Measurements from ENCODE around the gene SDC1. TPM values are rescaled to one million over a fixed set of nuclear protein-coding genes. Genes with fewer than 3 reads are reported as not detected.
A peak's percentile ranks its signal among the peaks of the same experiment; 100 is the strongest.

Gene SDC1
- total RNA-seq, 1 experiment from 2014 or later = 127 TPM

- DNase-seq (ENCODE audit: low read depth) = peak; percentile 91
These were observed 40.6 kb downstream of the SDC1 start for GRCh38 chr2:20184067-20184938.

GRCh38 chr2:20183373-20183772 lies 41.6 kb downstream of the SDC1 start:
- no peak for DNase-seq (ENCODE audit: low read depth)

DNA sequence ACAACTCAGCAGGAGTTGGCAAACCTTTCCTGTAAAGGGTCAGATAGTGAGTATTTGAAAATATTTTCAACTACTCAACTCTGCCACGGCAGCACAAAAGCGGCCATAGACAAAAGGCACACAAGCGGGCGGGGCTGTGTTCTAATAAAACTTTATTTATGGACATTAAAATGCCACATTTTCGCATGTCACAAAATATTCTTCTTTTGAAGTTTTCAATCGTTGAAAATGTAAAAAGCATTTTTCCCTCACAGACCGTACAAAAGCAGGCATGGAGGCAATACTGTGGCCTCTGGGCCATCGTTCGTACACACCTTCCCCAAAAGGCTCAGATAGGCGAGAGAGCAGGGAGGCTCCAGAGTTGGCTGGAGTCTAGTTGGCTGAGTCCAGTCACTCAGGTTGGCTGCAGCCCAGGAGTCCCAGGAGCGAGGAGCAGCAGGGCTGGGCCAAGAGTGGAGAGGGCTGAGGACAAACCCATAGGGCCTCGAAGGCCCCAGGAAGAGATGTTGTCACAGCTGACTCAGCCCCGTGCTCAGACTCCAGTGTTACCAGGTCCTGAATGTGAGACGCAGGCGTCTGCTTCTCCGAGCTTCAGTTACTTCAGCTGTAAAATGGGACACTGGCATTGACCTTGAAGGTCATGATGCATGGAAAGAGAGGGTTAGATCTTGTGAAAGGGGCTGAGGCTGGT lies 42.5 kb downstream of the SDC1 start:
- peak; percentile 97 for DNase-seq (ENCODE audit: low read depth)

DNA sequence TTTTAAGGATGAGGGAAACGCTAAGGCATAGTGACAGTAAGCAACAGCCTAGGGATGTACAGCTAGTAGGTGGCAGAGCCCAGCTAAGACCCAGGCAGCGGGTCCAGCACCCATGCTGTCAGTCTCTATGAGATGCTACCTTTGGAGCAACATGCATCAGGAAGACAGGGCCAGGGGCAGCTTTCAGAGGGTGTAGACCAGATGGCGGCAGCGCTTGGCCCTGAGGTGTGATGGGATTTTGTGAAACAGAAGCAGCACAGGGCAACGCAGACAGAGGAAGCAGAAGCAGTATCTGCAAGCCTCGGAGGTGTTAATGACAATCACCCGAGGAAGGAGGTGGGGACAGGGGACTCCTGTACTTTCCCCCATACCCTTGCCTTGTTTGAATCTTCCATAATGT lies 43.2 kb downstream of the SDC1 start:
- no peak for DNase-seq (ENCODE audit: low read depth)

DNA sequence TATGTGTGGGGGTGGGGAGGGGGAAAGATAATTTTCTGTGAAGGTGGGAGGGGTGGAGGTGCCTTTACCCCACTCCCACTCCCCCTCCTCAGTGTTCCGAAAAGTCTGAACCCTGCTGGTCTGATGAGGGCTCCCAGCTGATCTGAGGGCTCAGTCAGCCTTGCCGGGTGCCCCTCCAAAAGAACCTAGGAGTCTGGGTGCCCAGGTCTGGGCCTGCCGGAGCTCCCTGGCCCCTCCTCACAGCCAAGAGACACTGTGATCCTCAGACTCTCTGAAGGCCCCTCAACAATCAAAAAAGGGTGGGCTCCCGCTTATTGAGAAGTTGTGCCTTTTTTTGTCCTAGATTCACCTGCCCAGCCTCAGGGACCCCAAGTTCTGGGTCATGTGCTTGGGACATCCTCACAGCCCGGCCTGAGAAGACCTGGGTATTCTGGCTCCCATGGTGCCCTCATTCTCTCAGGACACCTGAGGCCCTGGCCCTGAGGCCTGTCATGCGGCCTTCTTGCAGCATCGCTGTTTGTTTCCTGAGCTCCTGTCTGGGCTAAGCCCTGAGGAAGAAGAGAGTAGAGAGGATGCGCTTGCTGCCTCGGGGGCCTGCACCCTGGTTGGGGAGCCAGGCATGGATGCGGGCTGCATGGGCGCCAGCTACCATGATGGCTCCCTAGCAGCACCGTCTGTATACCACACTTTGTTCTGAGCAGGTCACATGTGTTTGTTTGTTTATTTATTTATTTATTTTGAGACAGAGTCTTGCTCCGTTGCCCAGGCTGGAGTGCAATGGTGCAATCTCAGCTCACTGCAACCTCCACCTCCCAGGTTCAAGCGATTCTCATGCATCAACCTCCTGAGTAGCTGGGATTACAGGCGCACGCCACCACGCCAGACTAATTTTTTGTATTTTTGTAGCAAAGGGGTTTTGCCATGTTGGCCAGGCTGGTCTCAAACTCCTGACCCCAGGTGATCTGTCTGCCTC lies 44.0 kb downstream of the SDC1 start:
- no peak for DNase-seq (ENCODE audit: low read depth)

GRCh38 chr2:20179755-20180594 lies 45.0 kb downstream of the SDC1 start:
- no peak for DNase-seq (ENCODE audit: low read depth)

GRCh38 chr2:20179466-20179754 lies 45.5 kb downstream of the SDC1 start:
- no peak for DNase-seq (ENCODE audit: low read depth)

- no peak for DNase-seq (ENCODE audit: low read depth)
These were observed 46.1 kb downstream of the SDC1 start for GRCh38 chr2:20178666-20179465.

DNA sequence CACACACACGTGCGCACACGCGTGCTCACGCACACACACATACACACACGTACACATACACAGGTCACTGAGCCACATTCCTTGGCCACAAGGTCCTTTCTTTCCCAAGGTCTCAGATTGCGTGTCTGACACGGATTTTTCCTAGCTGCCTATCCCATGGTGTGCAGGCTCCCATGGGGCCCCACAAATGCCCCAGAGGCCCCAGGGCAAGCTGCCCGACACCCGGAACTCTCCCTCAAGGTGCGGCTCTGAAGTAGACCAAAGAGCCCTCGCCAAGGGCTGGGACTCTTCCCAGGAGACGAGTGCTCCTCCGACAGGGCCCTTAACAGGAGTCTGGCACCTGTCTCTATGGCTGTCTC lies 46.7 kb downstream of the SDC1 start:
- no peak for DNase-seq (ENCODE audit: low read depth)

GRCh38 chr2:20177556-20178248 lies 47.2 kb downstream of the SDC1 start:
- DNase-seq (ENCODE audit: low read depth) = no peak

DNA sequence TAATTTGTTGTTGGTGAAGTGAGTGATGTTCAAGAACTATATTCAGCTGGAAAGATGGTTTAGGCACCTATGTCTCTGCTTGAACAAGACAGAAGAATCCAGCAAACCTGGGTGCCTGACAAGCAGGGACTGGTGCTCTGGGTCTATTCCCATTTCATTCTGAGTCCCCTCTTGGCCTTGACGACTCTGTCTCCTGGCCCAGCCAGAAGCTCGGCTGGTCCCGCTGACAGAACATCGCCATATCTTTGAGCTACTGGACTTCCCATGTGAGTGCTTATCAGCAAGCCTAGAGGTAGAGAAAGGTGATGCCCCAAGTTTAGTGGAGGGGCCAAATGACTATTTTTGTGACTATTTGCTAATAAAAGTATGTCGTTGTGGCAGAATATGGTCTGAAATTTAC lies 48.2 kb downstream of the SDC1 start:
- no peak for DNase-seq (ENCODE audit: low read depth)

DNA sequence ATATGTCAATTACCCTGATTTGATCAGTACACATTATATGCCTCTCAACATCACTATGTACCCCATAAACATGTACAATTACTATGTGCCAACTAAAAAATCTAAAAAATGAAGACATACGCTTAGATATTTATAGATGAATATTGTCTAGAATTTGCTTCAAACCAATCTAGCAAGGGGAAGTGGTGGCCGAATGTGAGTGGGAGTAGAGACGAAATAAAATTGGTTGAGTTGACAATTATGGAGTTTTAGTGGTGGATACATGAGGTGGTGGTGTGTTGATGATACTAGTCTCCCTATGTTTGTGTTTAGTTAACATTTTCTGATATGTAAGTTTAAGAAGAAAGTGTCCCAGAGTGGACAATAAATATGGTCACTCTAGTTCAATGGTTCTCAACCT lies 49.0 kb downstream of the SDC1 start:
- no peak for DNase-seq (ENCODE audit: low read depth)

- no peak for DNase-seq (ENCODE audit: low read depth)
These were observed 49.7 kb downstream of the SDC1 start for GRCh38 chr2:20175267-20175666.

GRCh38 chr2:20174410-20174809 lies 50.5 kb downstream of the SDC1 start:
- no peak for DNase-seq (ENCODE audit: low read depth)

- DNase-seq (ENCODE audit: low read depth) = no peak
These were observed 51.2 kb downstream of the SDC1 start for GRCh38 chr2:20173496-20174402.

DNA sequence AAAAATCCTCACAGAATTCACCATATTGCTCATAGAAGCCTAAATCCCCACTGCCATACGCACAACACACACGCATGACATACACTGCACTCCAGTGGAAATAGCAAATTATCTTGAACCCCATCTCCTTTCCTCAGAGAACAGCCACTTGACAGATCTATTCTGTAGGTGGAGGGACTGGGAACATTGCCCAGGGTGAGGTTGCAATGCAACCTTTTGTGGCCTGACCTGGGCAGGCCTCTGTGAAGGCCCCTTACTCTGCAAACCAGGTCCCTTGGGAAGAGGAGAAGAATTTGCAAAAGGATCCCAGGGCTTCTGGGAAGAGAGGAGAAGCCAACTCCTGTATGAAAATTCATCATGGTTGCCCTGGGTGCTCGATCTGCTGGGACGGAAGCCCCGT lies 51.9 kb downstream of the SDC1 start:
- no peak for DNase-seq (ENCODE audit: low read depth)

GRCh38 chr2:20172273-20173055 lies 52.5 kb downstream of the SDC1 start:
- DNase-seq (ENCODE audit: low read depth) = no peak

DNA sequence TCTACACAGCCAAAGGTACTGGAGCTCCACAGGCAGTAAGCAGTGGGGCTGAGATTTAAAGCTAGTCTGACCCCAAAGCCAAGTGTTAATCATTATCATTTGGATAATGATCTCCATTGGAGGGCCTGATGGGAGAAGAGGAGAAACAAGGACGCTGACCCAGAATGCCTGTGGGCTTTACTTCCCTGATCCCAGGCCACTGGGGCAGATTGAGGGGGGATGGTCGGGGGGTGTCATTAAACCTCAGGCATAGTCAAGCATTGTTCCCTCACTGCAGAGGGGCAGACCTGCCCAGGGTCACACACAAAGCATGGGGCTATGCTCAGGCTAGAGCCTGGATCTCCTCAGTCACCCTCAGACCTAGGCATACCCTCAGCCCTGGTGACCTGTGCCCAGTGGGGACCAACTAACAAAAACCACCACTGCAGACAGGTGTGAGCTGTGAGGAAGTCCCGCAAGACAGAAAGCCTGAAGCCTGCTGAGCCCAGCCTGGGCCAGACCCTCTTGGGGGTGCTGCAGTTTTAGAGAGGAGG lies 53.4 kb downstream of the SDC1 start:
- no peak for DNase-seq (ENCODE audit: low read depth)
